Gastrocnemius medialis (tissue), 4 donors: ENCODE results near the gene THOP1.

ENCODE experiments used
- POLR2A ChIP-seq, 2 donors: fragments of 450-650 bp; IDR thresholded peaks; one replicate each; pipeline ENCODE4 v1.6.1; 2017; ENCODE audit warnings: antibody characterized with exemption in 2 of 2, mild to moderate bottlenecking in 2 of 2, moderate library complexity in 2 of 2
- TF ChIP-seq, protein P1 (sequence below), 5 experiments: fragments of 450-650 bp in 3 of 5; fragments of 200-600 bp in 2 of 5; sonication (generic) in 2 of 5; IDR thresholded peaks in 4 of 5; conservative IDR thresholded peaks in 1 of 5; 1 replicate in 4 of 5; 2 replicates in 1 of 5; pipeline ENCODE4 v1.5.1; 2016 to 2019; ENCODE audit warnings: antibody characterized with exemption in 5 of 5, mild to moderate bottlenecking in 3 of 5, moderate library complexity in 3 of 5

DNA sequence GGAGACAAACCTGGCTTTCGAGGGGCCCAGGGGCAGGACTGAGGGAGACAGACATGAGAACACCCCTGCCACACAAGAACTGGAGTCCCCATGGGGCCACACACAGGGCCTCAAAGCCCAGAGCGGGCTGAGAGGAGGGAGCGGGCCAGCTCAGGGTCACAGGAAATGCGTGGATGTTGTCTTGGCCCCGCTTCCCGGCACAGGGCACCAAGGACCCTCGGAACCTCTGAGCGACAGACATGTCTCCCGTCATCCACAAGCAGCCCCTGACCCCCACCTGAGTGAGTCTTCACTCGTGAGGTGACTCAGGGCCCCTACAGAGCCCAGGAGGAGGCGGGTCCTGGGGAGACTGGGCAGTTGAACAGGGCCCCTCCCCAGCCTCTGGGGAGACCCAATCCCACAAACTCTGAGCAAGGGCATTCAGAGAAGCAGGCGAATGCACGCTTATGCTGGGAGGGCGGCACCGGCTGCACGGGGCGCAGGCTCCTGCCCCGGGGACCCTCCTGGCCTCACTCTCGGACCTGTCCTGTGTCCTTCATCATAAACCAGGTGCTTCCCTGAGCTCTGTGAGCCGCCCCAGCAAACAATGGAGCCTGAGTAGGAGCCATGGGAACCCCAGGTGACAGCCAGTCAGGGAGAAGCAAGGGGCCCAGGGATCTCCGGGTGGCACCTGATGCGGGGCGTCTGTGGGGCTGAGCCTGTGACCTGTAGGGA lies 22.4 kb upstream of the THOP1 start:
- TF ChIP-seq, protein P1, sequence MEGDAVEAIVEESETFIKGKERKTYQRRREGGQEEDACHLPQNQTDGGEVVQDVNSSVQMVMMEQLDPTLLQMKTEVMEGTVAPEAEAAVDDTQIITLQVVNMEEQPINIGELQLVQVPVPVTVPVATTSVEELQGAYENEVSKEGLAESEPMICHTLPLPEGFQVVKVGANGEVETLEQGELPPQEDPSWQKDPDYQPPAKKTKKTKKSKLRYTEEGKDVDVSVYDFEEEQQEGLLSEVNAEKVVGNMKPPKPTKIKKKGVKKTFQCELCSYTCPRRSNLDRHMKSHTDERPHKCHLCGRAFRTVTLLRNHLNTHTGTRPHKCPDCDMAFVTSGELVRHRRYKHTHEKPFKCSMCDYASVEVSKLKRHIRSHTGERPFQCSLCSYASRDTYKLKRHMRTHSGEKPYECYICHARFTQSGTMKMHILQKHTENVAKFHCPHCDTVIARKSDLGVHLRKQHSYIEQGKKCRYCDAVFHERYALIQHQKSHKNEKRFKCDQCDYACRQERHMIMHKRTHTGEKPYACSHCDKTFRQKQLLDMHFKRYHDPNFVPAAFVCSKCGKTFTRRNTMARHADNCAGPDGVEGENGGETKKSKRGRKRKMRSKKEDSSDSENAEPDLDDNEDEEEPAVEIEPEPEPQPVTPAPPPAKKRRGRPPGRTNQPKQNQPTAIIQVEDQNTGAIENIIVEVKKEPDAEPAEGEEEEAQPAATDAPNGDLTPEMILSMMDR (IDR thresholded peaks at IDR 0.05 in 4 of 5, conservative IDR thresholded peaks at IDR 0.05 in 1 of 5), result no peak
- no peak for TF ChIP-seq POLR2A (IDR thresholded peaks at IDR 0.05)
